ENCODE measurements around the gene DVL1. TPM values are rescaled to one million over a fixed set of nuclear protein-coding genes. Genes with fewer than 3 reads are reported as not detected.

The DVL1 gene
- polyA plus RNA-seq, 1 donor from 2014 or later = 100 TPM

DNA sequence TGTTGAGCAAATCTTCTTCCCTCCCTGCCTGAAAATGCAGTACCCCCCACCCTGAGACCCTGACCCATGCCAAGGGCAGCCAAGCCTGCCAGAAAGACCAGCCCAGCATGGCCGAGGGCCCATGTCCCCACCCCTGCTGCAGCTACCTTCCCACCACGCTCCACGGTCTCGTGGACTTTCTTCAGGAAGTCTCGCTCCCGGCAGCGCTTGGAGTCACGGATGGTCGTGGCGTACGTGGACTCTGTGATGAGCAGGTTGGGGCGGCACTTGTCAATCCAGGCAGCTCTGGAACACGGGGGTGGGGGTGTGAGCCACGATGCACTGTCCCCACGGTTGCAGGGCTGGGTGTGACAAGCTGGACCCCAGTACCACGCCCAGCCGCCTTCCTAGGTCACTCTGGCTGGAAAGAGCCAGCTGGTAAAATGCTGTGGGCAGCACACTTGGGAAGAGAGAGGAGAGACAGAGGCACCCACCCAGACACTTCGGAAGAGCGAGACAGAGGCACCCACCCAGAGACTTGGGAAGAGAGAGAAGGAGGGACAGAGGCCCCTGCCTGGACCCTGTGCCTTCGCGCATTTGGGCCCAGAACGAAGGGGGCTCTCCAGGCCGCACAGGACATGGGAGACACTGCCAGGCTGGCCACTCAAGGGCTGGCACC lies 34.4 kb downstream of the DVL1 start:
- Histone ChIP-seq H3K9me3 (ENCODE audit: low read length) (no peaks in the 10 kb centered on the region), H3K27ac (ENCODE audit: low read length) (no peak overlapping the region), H3K36me3 (ENCODE audit: insufficient read depth, low read length) (no peaks in the 10 kb centered on the region), H3K4me3 (ENCODE audit: low read length) (no peak overlapping the region), H3F3A (ENCODE audit: insufficient read depth, low read length, poor library complexity, severe bottlenecking) (no peaks in the 10 kb centered on the region), H4K20me1 (ENCODE audit: insufficient read depth) (no peaks in the 10 kb centered on the region), H3K9me2 (ENCODE audit: insufficient read depth, low read length) (no peaks in the 10 kb centered on the region), H3K79me2 (replicated peaks; ENCODE audit: insufficient read depth, low read length) (no peaks in the 10 kb centered on the region), H3K27me3 (ENCODE audit: insufficient read depth, low read depth, low read length) (no peaks in the 10 kb centered on the region), H2AFZ (ENCODE audit: low read depth, low read length) (no peak overlapping the region), H3K4me2 (ENCODE audit: low read length) (no peak overlapping the region), H3K9ac (ENCODE audit: low read length) (no peak overlapping the region)
- TF ChIP-seq MXI1 (conservative IDR thresholded peaks at IDR 0.05; ENCODE audit: poor library complexity, severe bottlenecking) (no peak), POLR2AphosphoS5 (IDR thresholded peaks at IDR 0.05) (no peak), EP300 (conservative IDR thresholded peaks at IDR 0.05; ENCODE audit: poor library complexity, severe bottlenecking) (no peak)

- Histone ChIP-seq H3K9ac (ENCODE audit: low read length) (no peak overlapping the region), H3K27ac (ENCODE audit: low read length) (no peak overlapping the region), H3K79me2 (replicated peaks; ENCODE audit: insufficient read depth, low read length) (no peaks in the 10 kb centered on the region), H3F3A (ENCODE audit: insufficient read depth, low read length, poor library complexity, severe bottlenecking) (no peaks in the 10 kb centered on the region), H3K4me2 (ENCODE audit: low read length) (no peak overlapping the region), H4K20me1 (ENCODE audit: insufficient read depth) (no peaks in the 10 kb centered on the region), H3K36me3 (ENCODE audit: insufficient read depth, low read length) (no peaks in the 10 kb centered on the region), H3K4me3 (ENCODE audit: low read length) (no peak overlapping the region), H3K9me3 (ENCODE audit: low read length) (no peaks in the 10 kb centered on the region), H2AFZ (ENCODE audit: low read depth, low read length) (no peak overlapping the region), H3K9me2 (ENCODE audit: insufficient read depth, low read length) (no peaks in the 10 kb centered on the region), H3K27me3 (ENCODE audit: insufficient read depth, low read depth, low read length) (no peaks in the 10 kb centered on the region)
- TF ChIP-seq EP300 (conservative IDR thresholded peaks at IDR 0.05; ENCODE audit: poor library complexity, severe bottlenecking) (no peak), RAD21 (conservative IDR thresholded peaks at IDR 0.05) (no peak), POLR2AphosphoS5 (IDR thresholded peaks at IDR 0.05) (no peak), SMC3 (conservative IDR thresholded peaks at IDR 0.05; ENCODE audit: poor library complexity) (no peak), MXI1 (conservative IDR thresholded peaks at IDR 0.05; ENCODE audit: poor library complexity, severe bottlenecking) (no peak), TAF1 (IDR thresholded peaks at IDR 0.05; ENCODE audit: low read depth) (no peak), EZH2 (IDR thresholded peaks at IDR 0.05; ENCODE audit: borderline replicate concordance, insufficient read depth, low read length, poor library complexity, severe bottlenecking) (no peak), REST (IDR thresholded peaks at IDR 0.05; ENCODE audit: borderline replicate concordance) (no peak)
- TF ChIP-seq, protein P1, sequence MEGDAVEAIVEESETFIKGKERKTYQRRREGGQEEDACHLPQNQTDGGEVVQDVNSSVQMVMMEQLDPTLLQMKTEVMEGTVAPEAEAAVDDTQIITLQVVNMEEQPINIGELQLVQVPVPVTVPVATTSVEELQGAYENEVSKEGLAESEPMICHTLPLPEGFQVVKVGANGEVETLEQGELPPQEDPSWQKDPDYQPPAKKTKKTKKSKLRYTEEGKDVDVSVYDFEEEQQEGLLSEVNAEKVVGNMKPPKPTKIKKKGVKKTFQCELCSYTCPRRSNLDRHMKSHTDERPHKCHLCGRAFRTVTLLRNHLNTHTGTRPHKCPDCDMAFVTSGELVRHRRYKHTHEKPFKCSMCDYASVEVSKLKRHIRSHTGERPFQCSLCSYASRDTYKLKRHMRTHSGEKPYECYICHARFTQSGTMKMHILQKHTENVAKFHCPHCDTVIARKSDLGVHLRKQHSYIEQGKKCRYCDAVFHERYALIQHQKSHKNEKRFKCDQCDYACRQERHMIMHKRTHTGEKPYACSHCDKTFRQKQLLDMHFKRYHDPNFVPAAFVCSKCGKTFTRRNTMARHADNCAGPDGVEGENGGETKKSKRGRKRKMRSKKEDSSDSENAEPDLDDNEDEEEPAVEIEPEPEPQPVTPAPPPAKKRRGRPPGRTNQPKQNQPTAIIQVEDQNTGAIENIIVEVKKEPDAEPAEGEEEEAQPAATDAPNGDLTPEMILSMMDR (IDR thresholded peaks at IDR 0.05; ENCODE audit: poor library complexity, severe bottlenecking) = no peak
Observed at GRCh38 chr1:1314237-1314586, 35.0 kb downstream of the DVL1 start.
